Osteocyte (in vitro differentiated cells): ENCODE data around the gene SDK2. TPM values are rescaled to one million over a fixed set of nuclear protein-coding genes. Genes with fewer than 3 reads are reported as not detected.

ENCODE experiments used
- DNase-seq: peaks from one replicate; pipeline ENCODE4 v3.0.0; 2021; ENCODE audit warnings: mixed read lengths; ENCODE audit not compliant: unreplicated experiment; ENCODE audit errors: extremely low spot score
- H3K27ac Mint-ChIP-seq: one replicate; pipeline ENCODE4 v1.8.0; 2021; ENCODE audit warnings: mild to moderate bottlenecking, mixed read lengths; ENCODE audit not compliant: unreplicated experiment
- H3K27me3 Mint-ChIP-seq: one replicate; pipeline ENCODE4 v1.8.0; 2021; ENCODE audit warnings: mixed read lengths; ENCODE audit not compliant: unreplicated experiment
- H3K36me3 Mint-ChIP-seq: one replicate; pipeline ENCODE4 v1.8.0; 2021; ENCODE audit warnings: mixed read lengths; ENCODE audit not compliant: unreplicated experiment
- H3K4me1 Mint-ChIP-seq: one replicate; pipeline ENCODE4 v1.8.0; 2021; ENCODE audit warnings: mixed read lengths; ENCODE audit not compliant: unreplicated experiment
- H3K4me3 Mint-ChIP-seq: one replicate; pipeline ENCODE4 v1.8.0; 2021; ENCODE audit warnings: mild to moderate bottlenecking, moderate library complexity, mixed read lengths; ENCODE audit not compliant: unreplicated experiment
- H3K9me3 Mint-ChIP-seq: one replicate; pipeline ENCODE4 v1.8.0; 2021; ENCODE audit warnings: mixed read lengths; ENCODE audit not compliant: unreplicated experiment
- total RNA-seq: library from RNA; stranded (reverse); gene quantifications from 2 replicates; pipeline ENCODE4 v1.2.1, GENCODE V29; 2021
- TF ChIP-seq, protein P1 (sequence below): fragments of 200-600 bp; sonication (generic); IDR thresholded peaks from 2 replicates; pipeline ENCODE4 v1.5.0; 2021; ENCODE audit warnings: antibody characterized with exemption, mild to moderate bottlenecking, moderate library complexity

Gene SDK2
- total RNA-seq, 1 donor from 2014 or later, result 16.5 TPM

DNA sequence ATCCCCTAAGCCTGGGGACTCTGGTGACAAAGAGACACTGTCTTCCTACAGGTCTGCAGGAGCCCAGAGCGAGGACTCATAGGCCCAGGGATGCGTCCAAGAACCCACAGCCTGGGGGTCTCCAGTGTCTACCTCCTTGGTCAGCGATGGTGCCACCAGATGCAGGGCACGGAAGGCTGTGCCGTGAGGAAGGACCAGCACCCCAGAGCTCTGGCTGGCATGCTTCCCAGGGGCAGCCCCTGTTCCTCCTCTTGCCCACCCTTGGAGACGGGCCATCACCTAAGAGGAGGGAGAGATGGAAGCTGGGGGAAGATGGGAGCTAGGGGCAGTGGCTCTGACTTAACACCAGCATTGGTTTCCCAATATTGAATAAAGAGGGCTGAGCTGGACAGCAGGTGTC is 125.2 kb downstream of the SDK2 start:
- Mint-ChIP-seq H3K4me3 (no peak overlapping the region), H3K27ac (no peak overlapping the region), H3K27me3 (peaks cover 2% of the 10 kb centered on the region), H3K4me1 (no peaks in the 10 kb centered on the region), H3K9me3 (no peaks in the 10 kb centered on the region), H3K36me3 (no peaks in the 10 kb centered on the region)
- DNase-seq, result no peak
- TF ChIP-seq, protein P1, sequence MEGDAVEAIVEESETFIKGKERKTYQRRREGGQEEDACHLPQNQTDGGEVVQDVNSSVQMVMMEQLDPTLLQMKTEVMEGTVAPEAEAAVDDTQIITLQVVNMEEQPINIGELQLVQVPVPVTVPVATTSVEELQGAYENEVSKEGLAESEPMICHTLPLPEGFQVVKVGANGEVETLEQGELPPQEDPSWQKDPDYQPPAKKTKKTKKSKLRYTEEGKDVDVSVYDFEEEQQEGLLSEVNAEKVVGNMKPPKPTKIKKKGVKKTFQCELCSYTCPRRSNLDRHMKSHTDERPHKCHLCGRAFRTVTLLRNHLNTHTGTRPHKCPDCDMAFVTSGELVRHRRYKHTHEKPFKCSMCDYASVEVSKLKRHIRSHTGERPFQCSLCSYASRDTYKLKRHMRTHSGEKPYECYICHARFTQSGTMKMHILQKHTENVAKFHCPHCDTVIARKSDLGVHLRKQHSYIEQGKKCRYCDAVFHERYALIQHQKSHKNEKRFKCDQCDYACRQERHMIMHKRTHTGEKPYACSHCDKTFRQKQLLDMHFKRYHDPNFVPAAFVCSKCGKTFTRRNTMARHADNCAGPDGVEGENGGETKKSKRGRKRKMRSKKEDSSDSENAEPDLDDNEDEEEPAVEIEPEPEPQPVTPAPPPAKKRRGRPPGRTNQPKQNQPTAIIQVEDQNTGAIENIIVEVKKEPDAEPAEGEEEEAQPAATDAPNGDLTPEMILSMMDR, result no peak

DNA sequence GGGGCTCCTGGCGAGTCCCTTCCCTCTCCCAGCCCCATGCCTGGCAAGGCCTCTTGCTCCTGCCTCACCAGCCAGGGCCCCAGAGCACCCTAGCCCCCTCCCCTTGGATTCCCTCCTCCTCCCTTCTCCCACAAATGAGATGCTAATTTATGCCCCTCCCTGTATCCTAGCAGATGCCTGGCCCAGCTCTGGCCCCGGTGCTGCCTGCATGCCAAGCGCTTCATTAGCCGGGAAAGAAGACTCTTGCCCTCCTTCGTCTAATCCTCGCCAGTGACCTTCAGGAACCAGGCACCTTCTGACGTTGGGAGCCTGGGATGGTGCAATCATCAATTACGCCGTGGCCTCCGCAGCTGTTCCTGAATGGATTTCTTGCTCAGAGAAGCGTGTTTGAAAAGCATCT is 127.8 kb downstream of the SDK2 start:
- H3K9me3 Mint-ChIP-seq, result no peaks in the 10 kb centered on the region
- H3K27ac Mint-ChIP-seq, result no peak overlapping the region
- no peaks in the 10 kb centered on the region for H3K4me1 Mint-ChIP-seq
- H3K27me3 Mint-ChIP-seq, result peaks cover 18% of the 10 kb centered on the region
- no peak overlapping the region for H3K4me3 Mint-ChIP-seq
- no peaks in the 10 kb centered on the region for H3K36me3 Mint-ChIP-seq
- TF ChIP-seq, protein P1, result no peak
- DNase-seq, result no peak

DNA sequence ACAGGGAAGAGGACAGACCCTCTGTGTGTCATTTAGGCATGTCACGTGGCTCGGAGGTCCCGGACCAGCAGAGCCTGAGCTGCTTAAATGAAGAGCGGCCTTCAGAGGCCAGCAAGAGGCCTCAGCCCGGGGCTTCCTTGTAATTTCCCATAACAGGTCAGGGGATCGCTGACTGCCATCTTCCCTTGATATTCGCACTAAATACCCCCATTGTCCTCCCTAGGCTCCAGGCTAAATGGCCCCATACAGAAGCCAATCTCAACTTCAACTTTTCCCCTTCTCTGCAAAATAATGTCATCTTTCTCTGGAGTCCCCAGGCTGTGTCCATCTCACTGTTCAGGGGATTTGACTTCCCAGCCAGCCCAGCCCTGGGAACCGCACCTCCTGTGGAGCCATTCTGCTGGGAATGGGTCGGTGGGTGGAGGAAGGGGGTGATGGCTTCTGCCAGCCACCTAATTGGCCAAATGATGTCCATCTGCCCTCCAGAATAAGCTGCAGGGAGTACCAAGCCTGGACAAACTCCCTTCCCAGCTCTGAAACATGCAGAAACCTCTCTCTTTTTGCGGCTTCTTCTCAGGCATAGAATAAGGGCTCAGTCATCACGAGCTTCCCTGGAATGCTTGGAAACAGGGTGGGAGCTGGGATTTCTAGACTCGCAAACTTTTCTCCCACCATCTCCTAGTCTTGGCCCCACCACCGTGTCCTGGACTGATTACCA is 129.9 kb downstream of the SDK2 start:
- Mint-ChIP-seq H3K4me1 (no peaks in the 10 kb centered on the region), H3K9me3 (no peaks in the 10 kb centered on the region), H3K4me3 (no peak overlapping the region), H3K27me3 (peaks cover 18% of the 10 kb centered on the region), H3K36me3 (no peaks in the 10 kb centered on the region), H3K27ac (no peak overlapping the region)
- DNase-seq, result no peak
- TF ChIP-seq, protein P1, result no peak

DNA sequence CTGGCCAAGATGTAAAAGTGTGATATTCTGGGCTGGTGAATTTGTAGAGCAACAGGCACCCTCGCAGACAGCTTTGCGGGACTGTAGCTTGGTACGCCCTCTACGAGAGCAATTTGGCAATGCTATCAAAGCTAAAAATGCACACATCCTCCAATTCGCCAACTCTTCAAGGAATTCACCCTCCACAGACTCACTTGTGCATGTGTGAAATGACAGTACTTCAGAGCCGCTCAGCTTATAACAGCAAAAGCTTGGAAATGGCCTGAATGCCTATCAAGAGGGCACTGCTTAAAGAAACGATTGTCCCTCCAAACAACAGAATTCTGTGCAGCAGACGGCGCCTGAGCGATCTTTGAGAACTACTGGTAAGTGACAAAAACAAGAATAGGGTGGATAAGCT is 130.8 kb downstream of the SDK2 start:
- H3K4me3 Mint-ChIP-seq, result no peak overlapping the region
- H3K4me1 Mint-ChIP-seq, result no peaks in the 10 kb centered on the region
- H3K27me3 Mint-ChIP-seq, result peaks cover 18% of the 10 kb centered on the region
- no peak overlapping the region for H3K27ac Mint-ChIP-seq
- no peaks in the 10 kb centered on the region for H3K9me3 Mint-ChIP-seq
- TF ChIP-seq, protein P1, result no peak
- H3K36me3 Mint-ChIP-seq, result no peaks in the 10 kb centered on the region
- no peak for DNase-seq

DNA sequence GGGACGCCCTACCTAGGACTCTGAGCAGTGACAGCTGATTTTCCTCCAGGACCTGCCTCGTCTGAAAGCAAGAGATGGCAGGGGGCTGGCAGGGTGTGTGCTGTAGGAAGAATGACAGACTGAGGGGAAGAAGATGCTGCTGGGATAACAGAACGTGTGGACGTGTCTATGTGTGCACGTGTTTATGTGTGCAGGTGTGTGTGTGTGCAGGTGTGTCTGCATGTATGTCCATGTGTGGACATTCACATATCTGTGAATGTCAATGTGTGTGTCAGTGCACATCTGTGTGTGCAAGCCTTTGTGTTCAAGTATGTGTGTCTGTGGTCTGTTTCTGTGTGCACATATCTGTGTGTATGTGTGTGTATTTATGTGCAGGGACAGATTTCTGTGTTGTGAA is 132.5 kb downstream of the SDK2 start:
- H3K9me3 Mint-ChIP-seq, result no peaks in the 10 kb centered on the region
- no peak for DNase-seq
- peaks cover 18% of the 10 kb centered on the region for H3K27me3 Mint-ChIP-seq
- no peak overlapping the region for H3K27ac Mint-ChIP-seq
- TF ChIP-seq, protein P1, result no peak
- H3K36me3 Mint-ChIP-seq, result no peaks in the 10 kb centered on the region
- no peak overlapping the region for H3K4me3 Mint-ChIP-seq
- no peaks in the 10 kb centered on the region for H3K4me1 Mint-ChIP-seq
